Mammary epithelial cell (primary cell): ENCODE measurements around the gene TMEM176B.

Experiments used
- EZH2 ChIP-seq: IDR thresholded peaks from 2 replicates; pipeline ENCODE4 v1.6.1; 2012; ENCODE audit warnings: low read length, inconsistent platforms, borderline replicate concordance
- TF ChIP-seq, protein P1 (sequence below), 2 donors: IDR thresholded peaks in 1 of 2; conservative IDR thresholded peaks in 1 of 2; 2 replicates each; pipeline ENCODE4 v1.5.1; 2011 to 2012; ENCODE audit warnings: inconsistent platforms in 2 of 2, low read length in 2 of 2, mild to moderate bottlenecking in 2 of 2, control low read depth in 1 of 2, low read depth in 1 of 2; ENCODE audit not compliant: insufficient read depth in 1 of 2; ENCODE audit errors: extremely low read depth in 1 of 2

DNA sequence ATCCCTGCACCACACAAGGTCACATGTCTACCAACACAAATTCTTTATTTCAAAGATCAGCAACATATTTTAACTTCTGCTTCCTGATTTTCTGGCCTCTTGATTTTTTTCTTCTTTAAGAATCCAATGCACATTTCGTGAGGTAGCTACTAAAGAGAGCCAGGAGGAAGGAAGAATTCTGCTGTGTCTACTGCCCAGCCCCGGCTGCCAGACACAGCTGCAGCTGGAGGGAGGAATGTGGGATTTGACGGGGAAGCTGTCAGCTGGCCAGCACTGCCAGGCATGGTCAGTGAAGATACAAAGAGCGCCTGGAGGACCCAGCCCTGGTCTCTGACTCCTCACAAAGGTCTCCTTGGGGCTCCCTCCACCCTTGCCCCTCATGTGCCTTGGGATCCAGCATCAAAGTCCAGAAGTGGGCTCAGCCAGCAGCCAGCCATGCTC is 45.3 kb upstream of the TMEM176B start:
- TF ChIP-seq, protein P1, sequence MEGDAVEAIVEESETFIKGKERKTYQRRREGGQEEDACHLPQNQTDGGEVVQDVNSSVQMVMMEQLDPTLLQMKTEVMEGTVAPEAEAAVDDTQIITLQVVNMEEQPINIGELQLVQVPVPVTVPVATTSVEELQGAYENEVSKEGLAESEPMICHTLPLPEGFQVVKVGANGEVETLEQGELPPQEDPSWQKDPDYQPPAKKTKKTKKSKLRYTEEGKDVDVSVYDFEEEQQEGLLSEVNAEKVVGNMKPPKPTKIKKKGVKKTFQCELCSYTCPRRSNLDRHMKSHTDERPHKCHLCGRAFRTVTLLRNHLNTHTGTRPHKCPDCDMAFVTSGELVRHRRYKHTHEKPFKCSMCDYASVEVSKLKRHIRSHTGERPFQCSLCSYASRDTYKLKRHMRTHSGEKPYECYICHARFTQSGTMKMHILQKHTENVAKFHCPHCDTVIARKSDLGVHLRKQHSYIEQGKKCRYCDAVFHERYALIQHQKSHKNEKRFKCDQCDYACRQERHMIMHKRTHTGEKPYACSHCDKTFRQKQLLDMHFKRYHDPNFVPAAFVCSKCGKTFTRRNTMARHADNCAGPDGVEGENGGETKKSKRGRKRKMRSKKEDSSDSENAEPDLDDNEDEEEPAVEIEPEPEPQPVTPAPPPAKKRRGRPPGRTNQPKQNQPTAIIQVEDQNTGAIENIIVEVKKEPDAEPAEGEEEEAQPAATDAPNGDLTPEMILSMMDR (conservative IDR thresholded peaks at IDR 0.05 in 1 of 2, IDR thresholded peaks at IDR 0.05 in 1 of 2; ENCODE audit: extremely low read depth in 1 of 2, insufficient read depth in 1 of 2, low read depth in 1 of 2, low read length in 2 of 2): no peak
- TF ChIP-seq EZH2: no peak
